Measurements from ENCODE around the gene ABCC1.
"Not testable (repeated sequence)": the region's sequence is repeated elsewhere in the genome, so short reads cannot be mapped to it uniquely, and the experiment has no call there.

Gene ABCC1

DNA sequence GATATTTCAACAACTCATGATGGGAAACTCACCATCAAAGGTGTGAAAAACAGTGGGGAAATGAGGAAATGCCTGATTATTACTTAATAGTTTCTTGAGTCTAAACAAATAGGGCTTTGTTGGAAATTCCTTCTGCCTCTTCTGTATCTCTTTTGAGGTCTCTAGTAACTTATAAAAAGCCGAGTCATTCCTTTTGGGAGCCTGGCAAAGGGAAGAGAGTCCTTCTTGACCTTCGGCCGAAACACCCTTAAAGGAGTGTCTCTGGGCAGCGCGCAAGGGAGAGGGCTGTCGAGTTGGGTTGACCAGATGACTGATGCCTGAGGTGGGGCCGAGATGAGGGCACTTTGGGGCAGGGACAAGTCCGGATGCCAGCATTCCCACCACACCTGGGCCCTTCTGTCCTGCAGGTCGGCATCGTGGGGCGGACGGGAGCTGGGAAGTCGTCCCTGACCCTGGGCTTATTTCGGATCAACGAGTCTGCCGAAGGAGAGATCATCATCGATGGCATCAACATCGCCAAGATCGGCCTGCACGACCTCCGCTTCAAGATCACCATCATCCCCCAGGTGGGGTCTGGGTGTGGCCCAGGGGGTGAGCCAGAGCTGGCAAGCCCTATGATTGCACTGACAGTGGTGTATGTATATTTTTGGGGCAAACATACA lies 184.7 kb downstream of the ABCC1 start:
- DNase-seq (ENCODE audit: low read depth in 3 of 3, low spot score in 1 of 3) = no peak

DNA sequence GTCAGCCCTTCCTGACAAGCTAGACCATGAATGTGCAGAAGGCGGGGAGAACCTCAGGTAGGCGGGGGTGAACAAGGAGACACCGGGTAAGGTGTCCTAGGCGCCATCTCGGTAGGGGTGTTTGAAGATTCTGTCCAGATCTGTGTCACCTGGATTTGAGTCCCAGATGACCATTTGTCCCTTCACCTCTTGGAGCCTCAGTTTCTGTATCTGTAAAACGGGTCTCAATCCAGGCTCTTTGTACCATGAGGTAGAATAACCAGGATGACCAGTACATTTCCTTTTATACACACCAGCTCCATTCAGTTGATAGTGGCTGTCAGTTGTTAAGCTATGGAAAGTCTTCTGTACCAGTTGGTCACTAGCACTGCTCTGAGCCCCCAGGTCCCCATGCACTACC lies 187.2 kb downstream of the ABCC1 start:
- DNase-seq (ENCODE audit: low read depth in 3 of 3, low spot score in 1 of 3) = no peak

DNA sequence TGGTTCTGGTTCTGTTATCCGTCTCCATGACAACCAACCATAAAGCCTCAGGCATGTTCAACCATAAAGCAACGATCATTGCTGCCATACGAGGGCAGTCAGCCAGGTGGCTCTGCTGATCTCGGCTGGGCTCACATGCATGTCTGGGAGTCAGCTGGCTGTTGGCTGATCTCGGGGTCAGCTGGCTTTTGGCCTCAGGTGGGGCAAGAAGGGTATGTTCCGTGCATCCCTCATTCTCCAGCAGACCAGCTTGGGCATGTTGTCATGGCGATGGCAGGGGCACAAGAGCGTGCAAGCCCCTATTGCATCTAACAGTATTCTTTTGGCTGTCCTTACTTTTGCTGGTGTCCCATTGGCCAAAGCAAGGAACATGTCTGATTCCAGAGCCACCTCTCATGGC lies 187.7 kb downstream of the ABCC1 start:
- no peak for DNase-seq (ENCODE audit: low read depth in 3 of 3, low spot score in 1 of 3)

DNA sequence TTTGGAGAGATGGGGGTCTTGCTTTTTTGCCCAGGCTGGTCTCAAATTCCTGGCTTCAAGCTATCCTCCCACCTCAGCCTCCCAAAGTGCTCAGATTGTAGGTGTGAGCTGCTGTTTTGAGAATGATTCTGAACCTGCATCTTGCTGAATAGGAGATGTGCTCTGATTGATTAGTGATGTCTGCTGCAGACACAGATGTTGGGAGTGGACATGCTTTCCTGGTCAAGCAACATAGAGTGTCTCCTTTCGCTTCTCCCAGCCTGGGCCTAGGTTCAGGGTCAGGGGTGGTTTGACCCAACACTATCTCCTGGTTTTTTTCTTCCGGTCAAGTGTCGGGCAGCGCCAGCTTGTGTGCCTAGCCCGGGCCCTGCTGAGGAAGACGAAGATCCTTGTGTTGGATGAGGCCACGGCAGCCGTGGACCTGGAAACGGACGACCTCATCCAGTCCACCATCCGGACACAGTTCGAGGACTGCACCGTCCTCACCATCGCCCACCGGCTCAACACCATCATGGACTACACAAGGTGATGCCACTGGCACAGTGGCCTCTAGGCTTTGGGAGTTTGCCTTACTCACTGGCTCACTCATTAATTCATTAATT lies 188.7 kb downstream of the ABCC1 start:
- no peak for DNase-seq (ENCODE audit: low read depth in 3 of 3, low spot score in 1 of 3)

DNA sequence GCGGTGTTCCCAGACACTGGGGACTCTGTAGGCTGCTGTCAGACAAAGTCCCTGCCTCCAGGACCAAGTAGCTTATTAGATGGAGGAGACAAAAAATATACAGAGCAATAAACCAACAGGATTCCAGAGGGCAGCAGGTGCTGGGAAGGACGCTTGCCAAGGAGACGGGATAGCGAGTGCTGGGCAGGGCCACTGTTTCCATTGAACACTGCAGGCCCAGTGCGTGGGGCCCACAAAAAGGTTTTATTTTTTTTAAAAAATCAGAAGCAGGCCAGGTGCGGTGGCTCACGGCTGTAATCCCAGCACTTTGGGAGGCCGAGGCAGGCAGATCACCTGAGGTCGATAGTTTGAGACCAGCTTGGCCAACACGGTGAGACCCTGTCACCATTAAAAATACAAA lies 189.6 kb downstream of the ABCC1 start:
- DNase-seq (ENCODE audit: low read depth in 3 of 3, low spot score in 1 of 3) = no peak

DNA sequence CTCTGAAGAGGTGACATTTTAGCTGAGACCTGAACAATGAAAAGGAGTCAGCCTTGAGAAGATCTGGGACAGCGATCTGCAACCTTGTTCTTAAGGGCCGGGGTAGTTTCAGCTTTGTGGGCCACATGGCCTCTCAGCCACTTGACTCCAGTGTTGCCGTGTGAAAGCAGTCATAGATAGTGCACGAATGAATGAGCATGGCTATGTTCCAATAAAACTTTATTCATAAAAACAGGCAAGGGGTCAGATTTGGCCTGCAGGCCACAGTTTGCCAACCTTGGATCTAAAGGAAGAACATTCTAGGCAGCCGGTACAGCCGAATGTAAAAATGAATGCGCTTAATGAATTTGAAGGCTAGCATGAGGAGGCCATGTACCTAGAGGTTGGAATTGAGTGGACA lies 190.4 kb downstream of the ABCC1 start:
- no peak for DNase-seq (ENCODE audit: low read depth in 3 of 3, low spot score in 1 of 3)

DNA sequence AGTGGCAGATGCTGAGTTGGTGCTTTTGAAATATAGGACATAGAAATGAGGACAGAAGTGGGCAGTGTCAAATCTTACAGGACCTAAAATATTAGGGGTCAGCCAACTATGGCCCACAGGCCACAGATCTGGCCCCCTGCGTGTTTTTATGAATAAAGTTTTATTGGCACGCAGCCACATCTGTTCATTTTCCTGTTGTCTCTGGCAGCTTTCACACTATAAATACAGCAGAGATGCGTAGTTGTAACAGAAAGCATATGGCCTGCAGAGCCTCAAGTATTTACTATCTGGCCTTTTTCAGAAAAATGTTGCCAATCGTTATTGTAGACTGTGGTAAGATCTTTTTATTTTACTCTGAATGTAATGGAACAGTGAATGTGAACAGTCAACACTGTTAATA lies 191.1 kb downstream of the ABCC1 start:
- DNase-seq (ENCODE audit: low read depth in 3 of 3, low spot score in 1 of 3) = no peak

DNA sequence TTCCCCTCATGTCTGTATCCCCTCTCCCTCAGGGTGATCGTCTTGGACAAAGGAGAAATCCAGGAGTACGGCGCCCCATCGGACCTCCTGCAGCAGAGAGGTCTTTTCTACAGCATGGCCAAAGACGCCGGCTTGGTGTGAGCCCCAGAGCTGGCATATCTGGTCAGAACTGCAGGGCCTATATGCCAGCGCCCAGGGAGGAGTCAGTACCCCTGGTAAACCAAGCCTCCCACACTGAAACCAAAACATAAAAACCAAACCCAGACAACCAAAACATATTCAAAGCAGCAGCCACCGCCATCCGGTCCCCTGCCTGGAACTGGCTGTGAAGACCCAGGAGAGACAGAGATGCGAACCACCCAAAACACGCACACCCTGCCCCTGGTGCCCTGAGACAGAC lies 191.7 kb downstream of the ABCC1 start:
- DNase-seq (ENCODE audit: low read depth in 3 of 3, low spot score in 1 of 3) = no peak

DNA sequence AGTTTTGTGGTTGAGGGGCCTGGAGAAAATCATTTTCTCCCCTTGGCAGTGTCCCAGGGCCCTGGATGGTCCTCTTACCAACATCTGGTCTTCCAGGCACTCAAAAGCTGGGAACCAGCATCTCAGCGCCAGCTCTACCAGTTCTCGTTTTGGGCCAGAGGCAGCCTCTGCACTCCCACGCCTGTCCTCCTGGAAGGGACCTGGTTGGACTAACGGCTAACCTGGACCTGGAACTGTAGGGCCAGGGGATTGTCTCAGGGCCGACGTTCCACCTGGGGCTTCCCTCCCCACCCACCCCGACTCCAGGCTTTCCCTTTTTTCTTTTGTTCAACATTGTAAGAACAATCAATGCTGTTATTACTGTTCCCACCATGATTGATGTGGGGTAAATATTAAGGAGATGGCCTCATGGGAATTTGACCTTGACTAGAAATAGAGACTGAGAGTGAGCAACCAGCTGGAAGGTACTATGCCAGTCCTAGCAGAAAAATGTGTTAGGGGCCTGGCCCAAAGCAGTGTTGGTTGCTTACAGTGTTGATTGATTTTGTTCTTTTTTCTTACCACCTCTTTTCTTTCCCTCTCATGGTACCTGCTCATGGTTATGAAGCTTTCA lies 192.5 kb downstream of the ABCC1 start:
- DNase-seq (ENCODE audit: low read depth in 3 of 3, low spot score in 1 of 3) = no peak

DNA sequence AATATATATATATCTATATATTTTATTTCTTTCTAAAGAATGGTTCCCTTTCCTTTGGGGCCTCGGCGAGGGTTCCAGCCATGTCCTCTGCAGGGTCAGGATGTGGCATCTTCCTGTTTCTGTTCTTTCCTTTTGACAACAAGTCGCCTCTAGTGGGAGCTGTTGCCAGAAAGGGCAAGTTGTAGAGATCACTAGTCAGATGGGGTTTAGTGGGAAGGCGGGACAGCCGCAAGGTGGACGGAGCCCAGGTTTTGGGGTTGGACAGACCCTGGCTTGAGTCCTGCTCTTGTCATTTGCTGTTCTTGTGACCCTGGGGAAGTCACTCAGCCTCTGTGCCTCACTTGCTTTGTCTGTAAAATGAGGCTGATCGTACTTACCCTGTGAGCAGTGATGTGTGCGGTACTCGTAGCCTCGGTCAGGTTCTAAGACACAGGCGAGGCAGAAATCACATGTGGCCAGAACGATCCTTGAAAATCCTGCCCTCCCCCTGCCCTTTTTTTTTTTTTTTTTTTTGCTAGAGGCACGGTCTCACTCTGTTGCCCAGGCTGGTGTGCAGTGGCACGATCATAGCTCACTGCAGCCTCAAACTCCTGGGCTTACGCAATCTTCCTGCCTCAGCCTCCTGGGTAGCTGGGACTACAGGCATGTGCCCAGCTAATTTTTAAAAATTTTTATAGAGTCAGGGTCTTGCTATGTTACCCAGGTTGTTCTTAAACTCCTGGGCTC lies 193.8 kb downstream of the ABCC1 start:
- no peak for DNase-seq (ENCODE audit: low read depth in 3 of 3, low spot score in 1 of 3)

DNA sequence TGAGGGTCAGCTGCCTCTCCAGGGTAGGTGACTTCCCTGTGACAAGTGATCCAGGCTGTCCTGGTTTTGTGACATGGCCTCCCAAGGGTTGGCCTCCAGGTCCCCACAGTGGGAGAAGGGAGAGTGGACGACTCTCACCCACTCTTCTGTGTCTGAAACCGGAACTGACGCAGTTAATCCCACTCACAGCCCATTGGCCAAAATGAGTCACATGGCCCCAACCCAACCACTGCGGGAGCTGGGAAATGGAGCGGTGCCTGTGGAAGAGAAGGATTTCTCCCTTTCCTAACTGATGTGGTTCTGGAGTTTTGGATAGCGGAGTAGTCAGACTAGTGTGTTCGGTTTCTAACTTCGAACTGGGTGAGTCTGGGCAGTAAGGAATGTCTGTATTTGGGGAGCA lies 194.5 kb downstream of the ABCC1 start:
- no peak for DNase-seq (ENCODE audit: low read depth in 3 of 3, low spot score in 1 of 3)

DNA sequence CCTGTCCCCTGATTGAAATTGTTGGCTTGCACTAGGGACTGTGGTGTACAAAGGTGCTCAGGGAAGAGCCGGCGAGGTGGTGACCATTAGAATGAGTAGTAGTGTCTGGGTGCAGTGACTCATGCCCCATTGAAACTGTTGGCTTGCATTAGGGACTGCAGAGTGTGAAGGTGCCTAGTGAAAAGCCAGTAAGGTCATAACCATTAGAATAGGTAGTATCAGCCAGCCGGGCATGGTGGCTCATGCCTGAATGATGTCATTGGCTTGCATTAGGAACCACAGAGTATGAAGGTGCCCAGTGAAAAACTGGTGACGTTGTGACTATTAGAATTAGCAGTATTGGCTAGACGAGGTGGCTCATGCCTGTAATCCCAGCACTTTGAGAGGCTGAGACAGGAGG lies 195.0 kb downstream of the ABCC1 start:
- no peak for DNase-seq (ENCODE audit: low read depth in 3 of 3, low spot score in 1 of 3)

DNA sequence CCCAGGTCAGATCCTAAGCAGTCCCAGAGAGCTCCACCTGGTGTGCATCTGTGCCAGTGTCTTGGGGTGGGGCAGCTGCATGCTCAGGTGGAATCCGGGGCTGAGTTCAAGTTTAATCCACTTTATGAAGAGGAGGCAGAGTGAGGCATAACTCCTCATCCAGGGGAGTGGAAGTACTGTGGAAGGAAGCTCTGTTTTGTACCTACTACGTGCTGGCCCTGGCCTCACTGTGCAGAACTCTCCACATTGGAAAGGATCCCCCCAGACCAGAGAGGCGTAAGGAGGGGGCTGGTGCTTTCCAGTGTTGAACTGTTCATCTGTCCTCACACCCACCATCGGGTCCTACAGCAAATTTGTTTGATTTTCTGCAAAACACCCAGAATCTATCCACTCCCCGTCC lies 195.9 kb downstream of the ABCC1 start:
- no peak for DNase-seq (ENCODE audit: low read depth in 3 of 3, low spot score in 1 of 3)

DNA sequence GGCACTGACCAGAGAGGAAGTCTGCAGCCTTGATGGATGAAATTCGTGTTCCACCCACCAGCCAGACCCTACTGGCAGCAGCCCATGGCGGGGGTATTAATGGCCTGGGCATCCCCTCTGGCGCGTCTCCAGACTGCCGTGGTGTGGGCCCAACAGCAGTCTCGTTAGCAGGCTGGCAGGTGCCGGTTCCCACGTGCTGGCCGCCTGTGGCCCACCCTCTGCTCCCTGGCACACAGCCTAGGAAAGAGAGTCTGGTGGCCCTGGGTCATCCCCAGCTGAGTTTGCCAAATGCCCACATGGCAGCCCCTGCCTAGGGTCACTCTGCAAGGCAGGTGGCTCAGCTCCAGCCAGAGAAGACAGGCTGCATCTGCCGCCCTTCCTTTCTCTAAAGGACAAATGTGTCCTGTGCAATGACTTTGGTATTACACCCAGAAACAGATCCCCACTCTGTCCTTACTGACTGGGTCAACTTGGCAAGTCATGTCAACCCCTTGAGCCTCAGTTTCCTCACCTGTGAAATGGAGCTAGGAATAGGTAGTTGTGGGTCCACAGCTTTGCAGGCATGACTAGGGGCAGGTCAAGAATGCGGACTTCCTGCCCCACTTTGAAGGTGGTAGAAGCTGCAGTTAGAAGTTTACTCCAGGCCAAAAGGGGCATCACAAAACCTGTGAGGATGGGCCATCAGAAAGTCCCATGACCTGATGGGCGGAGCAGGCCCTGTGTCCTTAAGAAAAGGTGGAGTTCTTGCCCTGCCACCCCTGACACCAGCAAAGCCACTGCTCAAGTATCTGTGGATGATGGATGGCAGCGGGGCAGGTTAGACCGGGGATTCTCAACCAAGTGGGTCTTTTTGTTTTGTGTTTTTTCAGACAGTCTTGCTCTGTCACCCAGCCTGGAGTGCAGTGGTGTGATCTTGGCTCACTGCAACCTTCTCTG lies 197.2 kb downstream of the ABCC1 start:
- DNase-seq (ENCODE audit: low read depth in 3 of 3, low spot score in 1 of 3) = no peak

DNA sequence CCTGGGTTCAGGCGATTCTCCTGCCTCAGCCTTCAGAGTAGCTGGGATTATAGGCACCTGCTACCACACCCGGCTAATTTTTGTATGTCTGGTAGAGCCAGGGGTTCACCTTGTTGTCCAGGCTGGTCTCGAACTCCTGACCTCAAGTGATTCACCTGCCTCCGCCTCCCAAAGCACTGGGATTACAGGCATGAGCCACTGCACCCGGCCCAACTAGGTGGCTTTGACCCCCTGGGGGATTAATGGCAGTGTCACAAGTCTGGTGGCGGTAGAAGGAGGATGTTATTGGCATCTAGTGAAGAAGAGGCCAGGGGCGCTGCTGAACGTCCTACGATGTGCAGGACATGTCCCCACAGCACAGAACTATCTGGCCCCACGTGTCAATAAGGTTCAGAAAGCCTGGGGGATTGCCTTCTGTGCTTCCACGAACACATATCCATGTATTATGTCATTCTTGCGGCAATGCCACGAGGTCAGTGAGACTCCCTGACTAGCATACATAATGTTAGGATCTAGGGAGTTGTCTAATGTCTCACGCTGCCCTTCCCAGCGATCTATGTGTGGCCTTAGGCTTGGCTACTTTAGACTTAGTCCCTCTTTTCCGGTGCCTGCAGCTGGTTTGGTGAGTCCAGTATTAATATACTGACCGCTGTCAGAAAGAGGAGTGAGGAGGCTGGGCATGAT lies 198.0 kb downstream of the ABCC1 start:
- no peak for DNase-seq (ENCODE audit: low read depth in 3 of 3, low spot score in 1 of 3)

DNA sequence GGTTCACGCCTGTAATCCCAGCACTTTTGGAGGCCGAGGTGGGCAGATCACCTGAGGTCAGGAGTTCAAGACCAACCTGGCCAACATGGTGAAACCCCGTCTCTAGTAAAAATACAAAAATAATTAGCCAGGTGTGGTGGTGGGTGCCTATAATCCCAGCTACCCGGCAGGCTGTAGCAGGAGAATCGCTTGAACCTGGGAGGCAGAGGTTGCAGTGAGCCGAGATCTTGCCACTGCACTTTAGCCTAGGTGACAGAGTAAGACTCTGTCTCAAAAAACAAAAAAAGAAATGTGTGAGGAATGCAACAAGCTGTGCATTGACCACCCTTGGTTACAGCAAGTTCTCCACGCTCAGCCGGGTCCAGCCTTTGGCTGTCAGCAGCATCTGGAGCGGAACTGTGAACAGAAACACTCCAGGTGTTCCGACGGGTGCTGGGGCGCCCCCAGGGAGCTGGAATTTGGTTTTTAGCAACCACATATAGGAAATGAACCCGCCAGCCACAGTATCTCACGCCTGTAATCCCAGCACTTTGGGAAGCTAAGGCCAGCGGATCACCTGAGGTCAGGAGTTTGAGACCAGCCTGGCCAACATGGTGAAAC lies 198.7 kb downstream of the ABCC1 start:
- DNase-seq (ENCODE audit: low read depth in 3 of 3, low spot score in 1 of 3) = not testable (repeated sequence)

DNA sequence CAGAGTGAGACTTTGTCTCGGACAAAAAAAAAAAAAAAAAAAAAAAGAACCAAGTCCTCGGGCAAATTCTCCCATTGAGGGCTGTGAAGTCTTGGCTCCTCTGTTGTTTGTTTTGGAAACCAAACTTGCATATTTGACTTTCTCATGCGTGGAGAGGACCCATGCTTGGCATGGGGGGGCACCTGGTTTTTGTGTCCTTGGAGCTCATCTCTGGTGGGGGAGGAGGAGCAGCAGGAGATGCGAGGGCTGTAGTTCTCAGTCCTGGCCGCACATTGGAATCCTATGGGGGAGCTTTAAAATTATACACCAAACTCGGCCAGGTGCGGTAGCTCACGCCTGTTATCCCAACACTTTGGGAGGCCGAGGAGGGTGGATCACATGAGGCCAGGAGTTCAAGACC lies 199.3 kb downstream of the ABCC1 start:
- DNase-seq (ENCODE audit: low read depth in 3 of 3, low spot score in 1 of 3) = no peak

DNA sequence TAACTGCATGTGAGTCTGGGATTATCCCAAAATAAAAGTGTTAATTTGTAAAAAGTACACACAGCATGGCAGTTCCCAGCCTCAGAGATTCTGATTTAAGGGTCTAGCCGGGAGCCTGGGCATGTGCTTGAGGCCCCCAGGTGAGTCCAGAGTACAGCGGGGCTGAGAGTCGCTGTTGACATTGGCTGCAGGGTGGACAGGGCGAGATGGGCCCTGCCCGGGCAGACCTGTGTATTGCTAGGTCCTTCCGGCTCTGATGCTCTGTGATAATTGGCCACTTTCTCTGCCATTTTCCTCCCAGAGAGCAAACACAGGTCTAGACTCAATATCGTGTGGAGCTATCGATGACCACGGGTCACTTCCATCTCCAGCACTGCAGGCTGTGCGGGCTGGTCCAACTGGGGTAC lies 200.3 kb downstream of the ABCC1 start:
- DNase-seq (ENCODE audit: low read depth in 3 of 3, low spot score in 1 of 3) = no peak

DNA sequence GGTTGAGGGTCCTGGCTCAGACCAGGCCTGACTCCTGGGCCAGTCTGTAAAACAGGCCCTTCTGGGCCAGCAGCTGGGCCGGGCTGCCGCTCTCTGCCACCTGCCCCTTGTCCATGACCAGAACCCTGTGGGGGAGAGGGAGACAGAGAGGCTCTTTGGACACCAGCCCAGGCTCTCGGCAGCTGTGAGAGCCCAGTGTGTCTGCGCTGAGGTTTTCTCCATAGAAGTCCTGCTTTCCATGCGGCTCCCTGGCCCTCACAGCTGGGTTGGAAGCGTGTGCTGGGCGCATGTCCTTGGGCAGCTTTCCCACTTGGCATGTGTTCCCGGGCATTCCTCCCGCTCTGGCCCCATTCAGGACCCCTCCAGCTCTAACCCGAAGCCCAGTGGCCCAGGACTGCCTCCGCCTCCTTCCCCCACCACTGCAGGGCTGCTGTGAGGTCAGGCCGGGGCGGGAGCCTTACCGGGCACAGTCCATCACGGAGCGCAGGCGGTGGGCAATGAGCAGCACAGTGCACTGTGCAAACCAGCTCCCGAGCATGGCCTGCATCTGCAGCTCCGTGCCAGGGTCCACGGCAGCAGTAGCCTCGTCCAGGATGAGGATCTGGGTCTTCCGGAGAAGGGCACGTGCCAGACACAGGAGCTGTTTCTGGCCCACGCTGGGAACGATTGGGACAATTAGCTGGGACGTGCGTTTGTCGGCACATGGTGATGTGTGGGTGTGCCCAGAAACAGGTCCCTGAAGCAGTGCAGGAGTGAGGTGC lies 200.9 kb downstream of the ABCC1 start:
- DNase-seq (ENCODE audit: low read depth in 3 of 3, low spot score in 1 of 3) = no peak

DNA sequence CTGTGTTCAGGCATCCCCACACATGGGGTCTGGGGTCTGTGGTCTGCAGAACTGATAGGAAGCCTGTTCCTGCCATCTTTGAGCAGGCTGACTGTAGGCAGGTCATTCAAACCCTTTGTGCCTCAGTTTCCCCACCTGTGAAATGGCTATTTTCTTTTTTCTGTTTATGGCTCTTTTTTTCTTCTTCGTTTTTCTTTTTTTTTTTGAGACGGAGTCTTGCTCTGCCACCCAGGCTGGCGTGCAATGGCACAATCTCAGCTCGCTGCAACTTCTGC lies 201.4 kb downstream of the ABCC1 start:
- DNase-seq (ENCODE audit: low read depth in 3 of 3, low spot score in 1 of 3) = no peak

Data from stimulated activated CD4-positive, alpha-beta T cell treated with anti-CD3 and anti-CD28 coated beads, TNF-alpha, amount 100 ng/mL, for 1 hour (primary cell).